Esophagus squamous epithelium (tissue), 5 donors: ENCODE results near the gene MALRD1. TPM values are rescaled to one million over a fixed set of nuclear protein-coding genes. Genes with fewer than 3 reads are reported as not detected.

Experiments
- DNase-seq: peaks from one replicate; lab custom pipeline; 2025; lab: John Stamatoyannopoulos, UW
- H3K27ac ChIP-seq, 4 donors: fragments of 200-600 bp; sonication (generic); one replicate each; pipeline ENCODE4 v1.5.1; 2016 to 2019; ENCODE audit warnings: mild to moderate bottlenecking in 1 of 4
- H3K27me3 ChIP-seq, 4 donors: fragments of 200-600 bp; sonication (generic); 1 replicate in 3 of 4; 2 replicates in 1 of 4; pipeline versions ENCODE4 v1.5.1 to v1.6.0; 2017 to 2021; ENCODE audit warnings: antibody characterized with exemption in 1 of 4
- H3K36me3 ChIP-seq, 3 donors: fragments of 200-600 bp; sonication (generic); one replicate each; pipeline ENCODE4 v1.5.1; 2016 to 2019
- H3K4me1 ChIP-seq, 3 donors: fragments of 200-600 bp; sonication (generic); one replicate each; pipeline ENCODE4 v1.5.1; 2017 to 2019
- H3K4me3 ChIP-seq, 4 donors: fragments of 200-600 bp; sonication (generic); 1 replicate in 3 of 4; 2 replicates in 1 of 4; pipeline ENCODE4 v1.5.1; 2016 to 2019; ENCODE audit warnings: mild to moderate bottlenecking in 2 of 4, moderate library complexity in 1 of 4
- H3K9me3 ChIP-seq, 3 donors: fragments of 200-600 bp; sonication (generic); one replicate each; pipeline ENCODE4 v1.5.1; 2016 to 2019
- POLR2A ChIP-seq, 4 donors: fragments of 450-650 bp; IDR thresholded peaks; one replicate each; pipeline ENCODE4 v1.6.1; 2017; ENCODE audit warnings: antibody characterized with exemption in 4 of 4, mild to moderate bottlenecking in 4 of 4, moderate library complexity in 3 of 4
- WGBS, 2 donors: methylation state at CpG; one replicate each; pipeline ENCODE4 v1.1.5; 2018; 5-methylcytosine and 5-hydroxymethylcytosine counted together
- intact Hi-C: fragments of 100-400 bp; cut with DNase I; formaldehyde crosslinking; loops from one replicate; pipeline ENCODE4 v1.15.0; 2022
- total RNA-seq, 4 donors: library from RNA; depleted of rRNA; stranded (reverse); fragments of >200 nt; gene quantifications; one replicate each; pipeline ENCODE4 v1.1.0, GENCODE V29; 2016
- TF ChIP-seq, protein P1 (sequence below), 6 experiments: fragments of 450-650 bp in 4 of 6; fragments of 200-600 bp in 2 of 6; sonication (generic) in 2 of 6; IDR thresholded peaks; one replicate each; pipeline ENCODE4 v1.5.1; 2016 to 2019; ENCODE audit warnings: antibody characterized with exemption in 6 of 6, mild to moderate bottlenecking in 4 of 6, moderate library complexity in 4 of 6
- donor health status: DM: yes; HTN: yes; CAD: no.

The MALRD1 gene
- total RNA-seq = under 1 TPM in 1 of 4 donors, not detected in 3; 0.38 TPM

DNA sequence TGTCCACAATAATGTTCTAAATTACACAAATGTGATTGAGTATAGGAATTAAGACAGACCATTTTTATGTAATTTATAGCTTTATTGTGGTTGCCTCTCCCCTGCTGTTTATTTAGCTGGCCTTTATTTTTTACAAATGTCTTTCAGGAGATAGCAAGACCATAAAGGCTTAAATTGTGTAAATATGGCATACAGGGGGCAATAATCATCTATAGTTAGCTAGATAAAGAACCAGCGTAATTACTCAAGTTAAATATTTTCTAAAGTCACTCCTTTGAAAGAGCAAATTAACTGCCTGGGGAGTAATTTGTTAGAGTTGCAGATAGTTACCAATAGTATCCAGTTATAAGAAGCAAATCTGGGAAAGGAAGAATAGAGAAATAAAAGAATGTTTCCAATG lies at the start of gene MALRD1:
Gene MALRD1 (plus strand): TSS at position 313 of the 400 bp plus-strand sequence. CDS start 138 bp downstream, outside the sequence.
- H3K27me3 ChIP-seq = no peaks in the 10 kb centered on the region
- DNase-seq = no peak
- WGBS, 2 donors = 61 to 62% methylated on average over 1 of the region's 1 CpG
- no peaks in the 10 kb centered on the region for H3K4me1 ChIP-seq
- H3K4me3 ChIP-seq = no peak within 1 kb of the TSS
- no peak within 1 kb of the TSS for H3K27ac ChIP-seq
- no peak for TF ChIP-seq POLR2A (IDR thresholded peaks at IDR 0.05)
- TF ChIP-seq, protein P1, sequence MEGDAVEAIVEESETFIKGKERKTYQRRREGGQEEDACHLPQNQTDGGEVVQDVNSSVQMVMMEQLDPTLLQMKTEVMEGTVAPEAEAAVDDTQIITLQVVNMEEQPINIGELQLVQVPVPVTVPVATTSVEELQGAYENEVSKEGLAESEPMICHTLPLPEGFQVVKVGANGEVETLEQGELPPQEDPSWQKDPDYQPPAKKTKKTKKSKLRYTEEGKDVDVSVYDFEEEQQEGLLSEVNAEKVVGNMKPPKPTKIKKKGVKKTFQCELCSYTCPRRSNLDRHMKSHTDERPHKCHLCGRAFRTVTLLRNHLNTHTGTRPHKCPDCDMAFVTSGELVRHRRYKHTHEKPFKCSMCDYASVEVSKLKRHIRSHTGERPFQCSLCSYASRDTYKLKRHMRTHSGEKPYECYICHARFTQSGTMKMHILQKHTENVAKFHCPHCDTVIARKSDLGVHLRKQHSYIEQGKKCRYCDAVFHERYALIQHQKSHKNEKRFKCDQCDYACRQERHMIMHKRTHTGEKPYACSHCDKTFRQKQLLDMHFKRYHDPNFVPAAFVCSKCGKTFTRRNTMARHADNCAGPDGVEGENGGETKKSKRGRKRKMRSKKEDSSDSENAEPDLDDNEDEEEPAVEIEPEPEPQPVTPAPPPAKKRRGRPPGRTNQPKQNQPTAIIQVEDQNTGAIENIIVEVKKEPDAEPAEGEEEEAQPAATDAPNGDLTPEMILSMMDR (IDR thresholded peaks at IDR 0.05) = no peak
- intact Hi-C loops = no loop called here
- no peaks in the 10 kb centered on the region for H3K36me3 ChIP-seq
- no peaks in the 10 kb centered on the region for H3K9me3 ChIP-seq

DNA sequence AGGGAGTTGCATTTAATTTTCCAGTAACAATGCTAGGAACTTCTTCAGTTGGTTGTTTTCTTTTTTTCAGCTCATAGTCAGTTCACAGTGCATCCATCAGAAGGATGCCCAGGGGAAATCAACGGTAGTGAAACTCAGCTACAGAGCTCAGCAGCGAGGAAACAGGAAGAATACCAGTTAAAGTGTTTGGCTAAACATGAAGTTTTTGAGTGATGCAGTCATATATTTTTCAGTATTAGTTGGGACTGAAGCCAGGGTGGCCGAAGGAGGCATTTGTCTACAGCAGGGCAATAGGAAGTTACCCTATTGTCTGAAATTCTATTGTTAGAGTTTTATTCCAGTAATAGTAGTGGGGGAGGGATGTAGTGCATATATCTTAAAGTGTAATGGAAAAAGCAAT lies 45.3 kb upstream of the MALRD1 start:
- intact Hi-C loops = no loop called here
- DNase-seq = no peak
- Histone ChIP-seq H3K4me1 (no peaks in the 10 kb centered on the region), H3K4me3 (no peak overlapping the region), H3K9me3 (no peaks in the 10 kb centered on the region), H3K27ac (peak overlapping the region in 1 of 4 donors; percentile 9), H3K36me3 (no peaks in the 10 kb centered on the region), H3K27me3 (no peaks in the 10 kb centered on the region)
- WGBS, 2 donors = 22 to 44% methylated on average over 3 of the region's 3 CpGs
- TF ChIP-seq POLR2A (IDR thresholded peaks at IDR 0.05) = no peak
- TF ChIP-seq, protein P1 (IDR thresholded peaks at IDR 0.05) = no peak

DNA sequence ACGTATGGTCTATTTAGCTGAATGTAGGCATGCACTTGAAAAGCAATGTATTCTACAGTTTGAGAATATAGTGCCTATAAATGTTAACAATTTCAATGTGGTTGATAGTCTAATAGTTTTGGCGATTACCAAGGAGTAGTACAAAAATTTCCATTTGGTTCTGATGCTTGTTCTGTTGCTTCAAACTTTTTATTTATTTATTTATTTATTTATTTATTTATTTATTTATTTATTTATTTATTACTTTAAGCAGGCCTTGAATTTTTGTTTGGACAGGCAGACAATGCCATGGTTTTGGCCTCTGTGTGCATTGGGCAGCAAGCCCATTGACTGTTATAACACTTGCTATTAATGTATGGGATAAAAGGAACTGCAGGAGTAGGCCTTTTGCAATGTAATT lies 36.5 kb upstream of the MALRD1 start:
- DNase-seq = no peak
- WGBS, 2 donors = 93 to 97% methylated on average over 2 of the region's 2 CpGs
- no peak overlapping the region for H3K27ac ChIP-seq
- H3K4me3 ChIP-seq = no peak overlapping the region
- intact Hi-C loops = no loop called here
- H3K36me3 ChIP-seq = no peaks in the 10 kb centered on the region
- no peaks in the 10 kb centered on the region for H3K9me3 ChIP-seq
- no peaks in the 10 kb centered on the region for H3K27me3 ChIP-seq
- no peaks in the 10 kb centered on the region for H3K4me1 ChIP-seq
- TF ChIP-seq POLR2A (IDR thresholded peaks at IDR 0.05) = no peak

DNA sequence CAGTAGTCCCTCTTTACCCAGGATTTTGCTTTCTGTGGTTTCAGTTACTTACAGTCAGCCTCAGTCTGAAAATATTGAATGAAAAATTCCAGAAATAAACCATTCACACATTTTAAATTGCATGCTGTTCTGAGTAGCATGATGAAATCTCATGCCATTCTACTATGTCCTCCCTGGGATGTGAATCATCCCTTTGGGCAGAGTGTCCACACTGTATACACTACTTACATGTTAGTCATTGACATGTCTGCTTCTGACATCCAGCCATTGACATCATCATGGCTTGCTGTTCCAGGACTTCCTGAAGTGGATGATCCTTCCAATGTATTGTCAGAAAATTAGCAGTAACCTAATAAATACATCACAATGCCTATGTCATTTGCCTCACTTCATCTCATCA lies 34.6 kb upstream of the MALRD1 start:
- no peak for DNase-seq
- no peaks in the 10 kb centered on the region for H3K9me3 ChIP-seq
- H3K4me1 ChIP-seq = no peaks in the 10 kb centered on the region
- no peak overlapping the region for H3K4me3 ChIP-seq
- intact Hi-C loops = no loop called here
- no peaks in the 10 kb centered on the region for H3K27me3 ChIP-seq
- H3K36me3 ChIP-seq = no peaks in the 10 kb centered on the region
- TF ChIP-seq, protein P1 (IDR thresholded peaks at IDR 0.05) = no peak
- TF ChIP-seq POLR2A (IDR thresholded peaks at IDR 0.05) = no peak
- no peak overlapping the region for H3K27ac ChIP-seq

DNA sequence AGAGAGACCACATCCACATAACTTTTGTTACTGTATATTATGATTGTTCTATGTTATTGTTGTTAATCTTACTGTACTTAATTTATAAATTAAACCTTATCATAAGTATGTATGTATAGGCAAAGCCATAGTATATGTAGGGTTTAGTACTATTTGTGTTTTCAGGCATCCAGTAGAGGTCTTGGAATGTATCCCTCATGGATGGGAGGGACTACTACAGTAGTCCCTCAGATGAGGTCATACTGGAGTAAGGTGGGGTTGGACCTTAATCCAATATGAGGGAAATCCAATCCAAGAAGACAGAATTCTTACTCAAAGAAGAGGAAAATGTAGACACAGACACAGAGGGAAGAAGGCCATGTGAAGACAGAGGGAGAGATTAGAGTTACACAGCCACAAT lies 34.1 kb upstream of the MALRD1 start:
- TF ChIP-seq, protein P1 (IDR thresholded peaks at IDR 0.05) = no peak
- no peak for TF ChIP-seq POLR2A (IDR thresholded peaks at IDR 0.05)
- intact Hi-C loops = no loop called here
- DNase-seq = no peak

More for the DNA sequence above, 34.1 kb upstream of the MALRD1 start:
- Histone ChIP-seq H3K4me1 (no peaks in the 10 kb centered on the region), H3K9me3 (no peaks in the 10 kb centered on the region), H3K4me3 (no peak overlapping the region), H3K27me3 (no peaks in the 10 kb centered on the region), H3K36me3 (no peaks in the 10 kb centered on the region), H3K27ac (no peak overlapping the region)
